SK-N-SH treated with all-trans-retinoic acid at 6 μM for 48 hours (cell line): ENCODE data around the gene ABHD17C.

Experiments
- ATAC-seq: fragments of 200-7000 bp; cut with Tn5 transposase; 3 replicates; pipeline ENCODE4 v1.9.1; 2020; ENCODE audit warnings: mild to moderate bottlenecking, moderate library complexity
- ARNTL ChIP-seq: fragments of 450-650 bp; formaldehyde crosslinking; IDR thresholded peaks from 2 replicates; pipeline ENCODE4 v1.5.0; 2020; ENCODE audit warnings: low read depth, mild to moderate bottlenecking, moderate library complexity, borderline replicate concordance
- ESRRG ChIP-seq: fragments of 250-450 bp; sonication (Bioruptor Pico); IDR thresholded peaks from 2 replicates; pipeline ENCODE4 v1.6.1; 2021; ENCODE audit warnings: mild to moderate bottlenecking
- GLIS3 ChIP-seq: fragments of 250-450 bp; sonication (Bioruptor Pico); IDR thresholded peaks from 2 replicates; pipeline ENCODE4 v1.5.0; 2020; ENCODE audit warnings: mild to moderate bottlenecking, moderate library complexity
- PPARA ChIP-seq: fragments of 250-450 bp; sonication (Bioruptor Pico); IDR thresholded peaks from 2 replicates; pipeline ENCODE4 v1.5.0; 2020; ENCODE audit warnings: mild to moderate bottlenecking, borderline replicate concordance
- RARB ChIP-seq: fragments of 250-450 bp; sonication (Bioruptor Pico); IDR thresholded peaks from 2 replicates; pipeline ENCODE4 v1.8.0; 2021; ENCODE audit warnings: mild to moderate bottlenecking, moderate library complexity
- TCF4 ChIP-seq: fragments of 250-450 bp; sonication (Bioruptor Pico); IDR thresholded peaks from 2 replicates; pipeline ENCODE4 v1.8.0; 2021; ENCODE audit warnings: mild to moderate bottlenecking, moderate library complexity, borderline replicate concordance
- ZC3H10 ChIP-seq: fragments of 250-450 bp; sonication (Bioruptor Pico); IDR thresholded peaks from 2 replicates; pipeline ENCODE4 v1.5.1; 2021; ENCODE audit warnings: mild to moderate bottlenecking, moderate library complexity
- ZFP3 ChIP-seq: fragments of 250-450 bp; sonication (Bioruptor Pico); IDR thresholded peaks from 2 replicates; pipeline ENCODE4 v1.5.0; 2020; ENCODE audit warnings: mild to moderate bottlenecking, moderate library complexity
- ZFP30 ChIP-seq: fragments of 450-650 bp; formaldehyde crosslinking; IDR thresholded peaks from 2 replicates; pipeline ENCODE4 v1.5.0; 2022; ENCODE audit warnings: mild to moderate bottlenecking, moderate library complexity
- ZNF565 ChIP-seq: fragments of 450-650 bp; formaldehyde crosslinking; conservative IDR thresholded peaks from 2 replicates; pipeline ENCODE4 v1.5.0; 2020; ENCODE audit warnings: low read depth, mild to moderate bottlenecking, moderate library complexity
- ZNF70 ChIP-seq: fragments of 450-650 bp; formaldehyde crosslinking; IDR thresholded peaks from 2 replicates; pipeline ENCODE4 v1.5.0; 2020; ENCODE audit warnings: mild to moderate bottlenecking, moderate library complexity
- ZNF8 ChIP-seq: fragments of 450-650 bp; formaldehyde crosslinking; IDR thresholded peaks from 2 replicates; pipeline ENCODE4 v1.5.0; 2020; ENCODE audit warnings: mild to moderate bottlenecking, moderate library complexity
- TF ChIP-seq, protein P1 (sequence below): fragments of 250-450 bp; sonication (Bioruptor Pico); IDR thresholded peaks from 2 replicates; pipeline ENCODE4 v1.5.0; 2020; ENCODE audit warnings: mild to moderate bottlenecking, moderate library complexity
- TF ChIP-seq, protein P2 (sequence below): fragments of 250-450 bp; sonication (Bioruptor Pico); IDR thresholded peaks from 2 replicates; pipeline ENCODE4 v1.5.1; 2021; ENCODE audit warnings: mild to moderate bottlenecking, moderate library complexity
- TF ChIP-seq, protein P3 (sequence below): fragments of 250-450 bp; sonication (Bioruptor Pico); IDR thresholded peaks from 2 replicates; pipeline ENCODE4 v1.8.0; 2020; ENCODE audit warnings: mild to moderate bottlenecking, moderate library complexity, borderline replicate concordance
- TF ChIP-seq, protein P4 (sequence below): fragments of 250-450 bp; sonication (Bioruptor Pico); IDR thresholded peaks from 2 replicates; pipeline ENCODE4 v1.8.0; 2021; ENCODE audit warnings: low read depth, mild to moderate bottlenecking, moderate library complexity, borderline replicate concordance

Gene ABHD17C

DNA sequence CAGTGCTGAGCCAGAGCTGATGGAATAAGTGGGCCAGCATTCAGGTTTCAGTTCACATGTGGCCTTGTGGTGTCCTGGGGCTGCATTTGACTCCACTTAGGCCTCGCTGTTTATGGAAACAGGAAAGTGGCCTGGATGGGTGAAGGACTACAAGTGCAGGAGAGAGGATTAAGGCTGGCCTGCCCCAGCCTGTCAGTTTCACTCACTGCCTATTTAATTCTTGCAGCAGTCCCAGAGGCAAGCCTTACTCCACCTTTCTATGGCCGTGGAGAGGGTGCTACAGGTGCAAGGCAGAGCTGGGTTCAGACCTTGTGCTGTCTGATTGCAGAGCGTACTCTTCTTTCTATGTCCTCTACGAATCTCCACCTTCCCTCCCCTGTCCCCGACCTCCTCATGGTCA lies 37.7 kb downstream of the ABHD17C start:
- ATAC-seq: no peak

DNA sequence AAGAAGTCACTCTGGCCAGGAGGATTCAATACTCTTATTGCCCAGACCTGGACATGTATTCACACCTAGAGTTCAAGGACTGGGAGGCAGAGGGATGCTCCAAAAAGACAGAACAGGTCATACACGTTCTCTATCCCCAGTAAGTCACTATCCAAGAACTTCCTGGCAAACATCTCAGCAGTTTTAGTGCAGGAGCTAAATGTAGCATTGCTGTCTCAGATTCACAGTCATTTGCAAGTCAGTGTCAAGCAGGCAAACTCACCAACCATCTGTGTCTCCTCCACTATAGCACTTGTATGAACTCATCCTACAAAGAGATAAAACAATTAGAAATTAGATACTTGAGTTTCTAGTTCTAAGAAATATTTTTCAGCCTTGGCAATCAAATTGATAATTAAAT lies 38.4 kb downstream of the ABHD17C start:
- ATAC-seq: no peak

More for the DNA sequence above, 37.7 kb downstream of the ABHD17C start:
- TF ChIP-seq RARB (CRISPR knock-in tag) (no peak), PPARA (CRISPR knock-in tag) (no peak), ARNTL (CRISPR knock-in tag) (no peak)
- TF ChIP-seq, protein P1, sequence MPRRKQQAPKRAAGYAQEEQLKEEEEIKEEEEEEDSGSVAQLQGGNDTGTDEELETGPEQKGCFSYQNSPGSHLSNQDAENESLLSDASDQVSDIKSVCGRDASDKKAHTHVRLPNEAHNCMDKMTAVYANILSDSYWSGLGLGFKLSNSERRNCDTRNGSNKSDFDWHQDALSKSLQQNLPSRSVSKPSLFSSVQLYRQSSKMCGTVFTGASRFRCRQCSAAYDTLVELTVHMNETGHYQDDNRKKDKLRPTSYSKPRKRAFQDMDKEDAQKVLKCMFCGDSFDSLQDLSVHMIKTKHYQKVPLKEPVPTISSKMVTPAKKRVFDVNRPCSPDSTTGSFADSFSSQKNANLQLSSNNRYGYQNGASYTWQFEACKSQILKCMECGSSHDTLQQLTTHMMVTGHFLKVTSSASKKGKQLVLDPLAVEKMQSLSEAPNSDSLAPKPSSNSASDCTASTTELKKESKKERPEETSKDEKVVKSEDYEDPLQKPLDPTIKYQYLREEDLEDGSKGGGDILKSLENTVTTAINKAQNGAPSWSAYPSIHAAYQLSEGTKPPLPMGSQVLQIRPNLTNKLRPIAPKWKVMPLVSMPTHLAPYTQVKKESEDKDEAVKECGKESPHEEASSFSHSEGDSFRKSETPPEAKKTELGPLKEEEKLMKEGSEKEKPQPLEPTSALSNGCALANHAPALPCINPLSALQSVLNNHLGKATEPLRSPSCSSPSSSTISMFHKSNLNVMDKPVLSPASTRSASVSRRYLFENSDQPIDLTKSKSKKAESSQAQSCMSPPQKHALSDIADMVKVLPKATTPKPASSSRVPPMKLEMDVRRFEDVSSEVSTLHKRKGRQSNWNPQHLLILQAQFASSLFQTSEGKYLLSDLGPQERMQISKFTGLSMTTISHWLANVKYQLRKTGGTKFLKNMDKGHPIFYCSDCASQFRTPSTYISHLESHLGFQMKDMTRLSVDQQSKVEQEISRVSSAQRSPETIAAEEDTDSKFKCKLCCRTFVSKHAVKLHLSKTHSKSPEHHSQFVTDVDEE (CRISPR knock-in tag): no peak
- TF ChIP-seq, protein P2, sequence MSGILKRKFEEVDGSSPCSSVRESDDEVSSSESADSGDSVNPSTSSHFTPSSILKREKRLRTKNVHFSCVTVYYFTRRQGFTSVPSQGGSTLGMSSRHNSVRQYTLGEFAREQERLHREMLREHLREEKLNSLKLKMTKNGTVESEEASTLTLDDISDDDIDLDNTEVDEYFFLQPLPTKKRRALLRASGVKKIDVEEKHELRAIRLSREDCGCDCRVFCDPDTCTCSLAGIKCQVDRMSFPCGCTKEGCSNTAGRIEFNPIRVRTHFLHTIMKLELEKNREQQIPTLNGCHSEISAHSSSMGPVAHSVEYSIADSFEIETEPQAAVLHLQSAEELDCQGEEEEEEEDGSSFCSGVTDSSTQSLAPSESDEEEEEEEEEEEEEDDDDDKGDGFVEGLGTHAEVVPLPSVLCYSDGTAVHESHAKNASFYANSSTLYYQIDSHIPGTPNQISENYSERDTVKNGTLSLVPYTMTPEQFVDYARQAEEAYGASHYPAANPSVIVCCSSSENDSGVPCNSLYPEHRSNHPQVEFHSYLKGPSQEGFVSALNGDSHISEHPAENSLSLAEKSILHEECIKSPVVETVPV: no peak

DNA sequence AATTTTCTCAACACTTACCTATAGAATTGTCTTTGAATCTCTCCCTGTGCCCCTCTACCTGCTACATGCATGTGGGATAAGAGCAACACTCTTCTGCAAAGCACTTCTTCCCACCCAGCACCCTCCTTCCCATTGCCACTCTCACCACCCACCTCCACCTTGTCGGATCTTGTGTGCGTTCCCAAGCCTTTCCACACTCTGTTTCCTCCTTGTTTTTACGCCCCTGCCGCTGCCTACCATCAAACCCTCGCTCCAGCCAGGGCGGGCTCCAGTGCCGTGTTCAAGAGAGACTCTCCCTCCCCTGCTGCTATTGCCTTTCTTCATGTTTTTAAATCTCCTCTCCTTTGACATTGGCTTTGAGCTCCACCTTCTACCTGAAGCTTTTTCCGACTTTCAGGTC lies 40.2 kb downstream of the ABHD17C start:
- TF ChIP-seq TCF4 (no peak), RARB (CRISPR knock-in tag) (no peak), ZFP3 (CRISPR knock-in tag) (no peak), ZNF70 (CRISPR knock-in tag) (no peak), ESRRG (CRISPR knock-in tag) (no peak), ZNF8 (no peak), GLIS3 (CRISPR knock-in tag) (no peak), ZFP30 (CRISPR knock-in tag) (no peak), ARNTL (CRISPR knock-in tag) (no peak)
- TF ChIP-seq, protein P1 (CRISPR knock-in tag): no peak
- TF ChIP-seq, protein P3, sequence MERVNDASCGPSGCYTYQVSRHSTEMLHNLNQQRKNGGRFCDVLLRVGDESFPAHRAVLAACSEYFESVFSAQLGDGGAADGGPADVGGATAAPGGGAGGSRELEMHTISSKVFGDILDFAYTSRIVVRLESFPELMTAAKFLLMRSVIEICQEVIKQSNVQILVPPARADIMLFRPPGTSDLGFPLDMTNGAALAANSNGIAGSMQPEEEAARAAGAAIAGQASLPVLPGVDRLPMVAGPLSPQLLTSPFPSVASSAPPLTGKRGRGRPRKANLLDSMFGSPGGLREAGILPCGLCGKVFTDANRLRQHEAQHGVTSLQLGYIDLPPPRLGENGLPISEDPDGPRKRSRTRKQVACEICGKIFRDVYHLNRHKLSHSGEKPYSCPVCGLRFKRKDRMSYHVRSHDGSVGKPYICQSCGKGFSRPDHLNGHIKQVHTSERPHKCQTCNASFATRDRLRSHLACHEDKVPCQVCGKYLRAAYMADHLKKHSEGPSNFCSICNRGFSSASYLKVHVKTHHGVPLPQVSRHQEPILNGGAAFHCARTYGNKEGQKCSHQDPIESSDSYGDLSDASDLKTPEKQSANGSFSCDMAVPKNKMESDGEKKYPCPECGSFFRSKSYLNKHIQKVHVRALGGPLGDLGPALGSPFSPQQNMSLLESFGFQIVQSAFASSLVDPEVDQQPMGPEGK (CRISPR knock-in tag): no peak
- TF ChIP-seq, protein P4, sequence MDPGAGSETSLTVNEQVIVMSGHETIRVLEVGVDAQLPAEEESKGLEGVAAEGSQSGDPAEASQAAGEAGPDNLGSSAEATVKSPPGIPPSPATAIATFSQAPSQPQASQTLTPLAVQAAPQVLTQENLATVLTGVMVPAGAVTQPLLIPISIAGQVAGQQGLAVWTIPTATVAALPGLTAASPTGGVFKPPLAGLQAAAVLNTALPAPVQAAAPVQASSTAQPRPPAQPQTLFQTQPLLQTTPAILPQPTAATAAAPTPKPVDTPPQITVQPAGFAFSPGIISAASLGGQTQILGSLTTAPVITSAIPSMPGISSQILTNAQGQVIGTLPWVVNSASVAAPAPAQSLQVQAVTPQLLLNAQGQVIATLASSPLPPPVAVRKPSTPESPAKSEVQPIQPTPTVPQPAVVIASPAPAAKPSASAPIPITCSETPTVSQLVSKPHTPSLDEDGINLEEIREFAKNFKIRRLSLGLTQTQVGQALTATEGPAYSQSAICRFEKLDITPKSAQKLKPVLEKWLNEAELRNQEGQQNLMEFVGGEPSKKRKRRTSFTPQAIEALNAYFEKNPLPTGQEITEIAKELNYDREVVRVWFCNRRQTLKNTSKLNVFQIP (CRISPR knock-in tag): no peak

More for the DNA sequence above, 38.4 kb downstream of the ABHD17C start:
- TF ChIP-seq ZNF565 (CRISPR knock-in tag) (no peak), ZC3H10 (CRISPR knock-in tag) (no peak), RARB (CRISPR knock-in tag) (no peak)
- TF ChIP-seq, protein P1 (CRISPR knock-in tag): no peak

More for the DNA sequence above, 40.2 kb downstream of the ABHD17C start:
- ATAC-seq: no peak
